HEK293 (cell line): ENCODE measurements around the gene PIGR.

Experiments
- ZBTB7A ChIP-seq: fragments of 450-650 bp; formaldehyde crosslinking; IDR thresholded peaks from 2 replicates; pipeline ENCODE4 v1.5.1; 2016; ENCODE audit warnings: low read depth, missing biosample characterization, missing genetic modification characterization
- TF ChIP-seq, protein P1 (sequence below): fragments of 450-650 bp; formaldehyde crosslinking; IDR thresholded peaks from 2 replicates; pipeline ENCODE4 v1.5.1; 2016; ENCODE audit warnings: missing biosample characterization, missing genetic modification characterization
- TF ChIP-seq, protein P2 (sequence below): fragments of 450-650 bp; formaldehyde crosslinking; IDR thresholded peaks from 2 replicates; pipeline ENCODE4 v1.5.1; 2016; ENCODE audit warnings: missing biosample characterization, missing genetic modification characterization

DNA sequence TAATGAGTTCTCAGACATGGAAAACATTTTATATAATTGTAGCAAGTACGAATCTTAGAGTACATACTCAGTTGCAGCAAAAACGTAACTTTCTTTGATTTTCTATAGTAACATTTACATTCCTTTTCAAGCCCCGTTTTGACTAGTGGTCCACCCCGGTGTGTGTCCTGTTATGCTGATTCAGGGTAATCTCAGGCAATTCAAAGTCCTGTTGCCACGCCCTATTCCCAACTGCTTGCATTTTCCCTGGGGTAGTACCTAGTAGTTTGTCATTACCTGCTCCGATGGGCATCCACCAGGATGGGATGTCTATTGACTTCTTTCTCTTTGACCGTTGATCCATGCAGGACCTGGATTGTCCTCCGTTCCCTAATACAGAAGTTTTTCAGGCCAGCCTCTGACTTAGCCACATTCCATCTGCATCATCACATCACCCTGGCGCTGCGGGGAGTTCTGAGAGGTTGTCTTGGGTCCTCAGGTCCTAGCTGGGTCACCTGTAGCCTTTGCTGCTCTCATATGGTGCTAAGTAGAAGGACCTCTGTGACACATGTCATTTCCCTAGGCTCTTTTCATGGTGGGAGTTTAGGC, 39.0 kb upstream of the PIGR start:
- TF ChIP-seq ZBTB7A = no peak
- TF ChIP-seq, protein P1, sequence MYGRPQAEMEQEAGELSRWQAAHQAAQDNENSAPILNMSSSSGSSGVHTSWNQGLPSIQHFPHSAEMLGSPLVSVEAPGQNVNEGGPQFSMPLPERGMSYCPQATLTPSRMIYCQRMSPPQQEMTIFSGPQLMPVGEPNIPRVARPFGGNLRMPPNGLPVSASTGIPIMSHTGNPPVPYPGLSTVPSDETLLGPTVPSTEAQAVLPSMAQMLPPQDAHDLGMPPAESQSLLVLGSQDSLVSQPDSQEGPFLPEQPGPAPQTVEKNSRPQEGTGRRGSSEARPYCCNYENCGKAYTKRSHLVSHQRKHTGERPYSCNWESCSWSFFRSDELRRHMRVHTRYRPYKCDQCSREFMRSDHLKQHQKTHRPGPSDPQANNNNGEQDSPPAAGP (tag by site-specific recombination) = no peak
- TF ChIP-seq, protein P2, sequence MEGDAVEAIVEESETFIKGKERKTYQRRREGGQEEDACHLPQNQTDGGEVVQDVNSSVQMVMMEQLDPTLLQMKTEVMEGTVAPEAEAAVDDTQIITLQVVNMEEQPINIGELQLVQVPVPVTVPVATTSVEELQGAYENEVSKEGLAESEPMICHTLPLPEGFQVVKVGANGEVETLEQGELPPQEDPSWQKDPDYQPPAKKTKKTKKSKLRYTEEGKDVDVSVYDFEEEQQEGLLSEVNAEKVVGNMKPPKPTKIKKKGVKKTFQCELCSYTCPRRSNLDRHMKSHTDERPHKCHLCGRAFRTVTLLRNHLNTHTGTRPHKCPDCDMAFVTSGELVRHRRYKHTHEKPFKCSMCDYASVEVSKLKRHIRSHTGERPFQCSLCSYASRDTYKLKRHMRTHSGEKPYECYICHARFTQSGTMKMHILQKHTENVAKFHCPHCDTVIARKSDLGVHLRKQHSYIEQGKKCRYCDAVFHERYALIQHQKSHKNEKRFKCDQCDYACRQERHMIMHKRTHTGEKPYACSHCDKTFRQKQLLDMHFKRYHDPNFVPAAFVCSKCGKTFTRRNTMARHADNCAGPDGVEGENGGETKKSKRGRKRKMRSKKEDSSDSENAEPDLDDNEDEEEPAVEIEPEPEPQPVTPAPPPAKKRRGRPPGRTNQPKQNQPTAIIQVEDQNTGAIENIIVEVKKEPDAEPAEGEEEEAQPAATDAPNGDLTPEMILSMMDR (tag by site-specific recombination) = no peak
